ENCODE measurements around the gene CANT1. TPM values are rescaled to one million over a fixed set of nuclear protein-coding genes. Genes with fewer than 3 reads are reported as not detected.

Gene CANT1
- total and polyA plus RNA-seq, 2 donors (not counting 1 experiment from before 2014, with no cell fraction given) = 39.9 to 46.6 TPM

DNA sequence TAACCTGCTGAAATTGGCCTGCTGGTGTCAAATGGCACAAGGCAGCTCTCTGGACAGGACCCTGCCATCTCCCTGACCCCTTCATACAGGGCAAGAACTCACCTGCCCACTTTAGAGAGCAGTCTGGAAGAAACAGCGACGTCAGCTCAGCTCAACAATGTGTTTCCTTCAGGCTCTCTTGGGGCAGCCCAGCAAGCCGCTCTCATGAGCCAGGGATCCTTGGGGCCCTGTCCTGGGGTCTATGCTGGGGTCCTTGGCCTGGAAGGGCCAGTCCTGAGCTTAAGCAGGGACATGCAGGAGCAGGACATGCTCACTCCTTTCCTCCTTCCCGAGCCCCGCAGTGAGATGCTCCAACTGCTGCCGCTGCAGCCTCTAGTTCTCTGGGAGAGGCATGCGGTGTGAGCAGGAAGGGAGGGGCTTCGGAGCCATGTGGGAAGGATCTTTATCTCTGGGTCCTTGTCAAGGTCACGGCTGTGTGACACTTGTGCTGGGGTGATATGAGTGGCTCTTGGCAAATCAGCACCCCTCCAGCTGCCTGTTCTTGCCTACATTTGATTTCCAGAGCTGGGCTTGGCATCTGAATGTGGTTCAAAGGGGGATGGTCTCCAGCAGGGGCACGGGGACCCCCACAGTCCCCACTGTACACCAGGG is 17.8 kb upstream of the CANT1 start:
- DNase-seq (ENCODE audit: low read depth in 2 of 2) = no peak

DNA sequence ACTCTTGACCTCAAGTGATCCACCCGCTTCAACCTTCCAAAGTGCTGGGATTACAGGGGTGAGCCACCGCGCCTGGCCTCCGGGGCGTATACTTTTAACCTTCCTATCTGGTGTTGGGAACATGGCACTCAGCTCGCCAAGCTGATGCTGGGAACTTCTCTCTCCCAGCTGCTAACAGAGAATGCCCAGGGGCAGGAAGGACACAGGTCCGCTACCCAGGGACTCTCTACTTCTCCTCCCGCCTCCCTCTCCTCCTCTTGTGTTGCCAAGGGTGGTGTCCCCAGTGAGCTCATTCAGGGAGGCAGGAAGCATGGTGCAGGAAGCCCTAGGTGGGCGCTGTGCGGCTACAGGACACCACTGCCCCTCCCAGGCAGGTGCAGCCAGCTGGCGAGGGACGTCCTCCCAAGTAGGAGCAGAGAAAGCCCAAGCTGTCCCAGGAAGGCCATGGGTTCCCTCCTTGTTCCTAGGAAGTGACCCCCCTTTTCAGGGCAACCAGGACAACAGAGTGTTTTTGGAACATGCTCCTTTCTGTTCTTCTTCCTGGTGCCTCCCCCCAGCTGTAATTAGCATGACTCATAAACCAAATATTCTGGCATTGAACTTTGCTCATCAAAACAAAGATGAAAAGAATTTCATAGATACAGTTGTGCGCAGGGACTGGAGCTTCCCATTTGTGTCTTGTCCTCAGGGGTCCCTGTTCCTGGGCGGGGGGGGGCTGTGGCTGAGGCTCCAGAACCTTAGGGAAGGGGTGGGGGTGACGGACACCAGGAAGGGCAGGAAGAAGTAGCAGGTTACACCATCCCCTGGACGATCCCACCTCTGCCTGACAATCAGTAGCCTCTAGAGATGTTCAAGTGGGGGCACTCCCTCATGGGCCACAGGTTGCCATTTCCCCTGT is 17.1 kb upstream of the CANT1 start:
- Histone ChIP-seq H3K79me2 (ENCODE audit: control insufficient read depth, insufficient read depth, low read length) (no peaks in the 10 kb centered on the region), H3K4me2 (ENCODE audit: extremely low read depth, insufficient read depth, low read length) (peak overlapping the region; percentile 82), H3K4me1 (ENCODE audit: control insufficient read depth, extremely low read depth, insufficient read depth, low read length) (peaks cover 30% of the 10 kb centered on the region), H3K9me3 (ENCODE audit: control insufficient read depth, insufficient read depth, low read depth, low read length) (no peaks in the 10 kb centered on the region), H4K20me1 (ENCODE audit: control insufficient read depth, extremely low read depth, insufficient read depth, low read length) (no peaks in the 10 kb centered on the region), H2AFZ (ENCODE audit: low read length) (peak overlapping the region; percentile 25), H3K27ac (ENCODE audit: insufficient read depth, low read length) (peak overlapping the region; percentile 67), H3K36me3 (ENCODE audit: control insufficient read depth, insufficient read depth, low read length) (no peaks in the 10 kb centered on the region), H3K9ac (ENCODE audit: insufficient read depth, low read length) (peak overlapping the region; percentile 18), H3K27me3 (ENCODE audit: control insufficient read depth, insufficient read depth, low read length) (no peaks in the 10 kb centered on the region), H3K4me3 (replicated peaks in 1 of 4; ENCODE audit: control extremely low read depth in 1 of 4, insufficient read depth in 1 of 4, low read depth in 3 of 4, low read length in 4 of 4) (no peak overlapping the region)
- DNase-seq (ENCODE audit: low read depth in 2 of 2) = peak; percentile 54 to 74
- no peak for TF ChIP-seq EZH2 (IDR thresholded peaks at IDR 0.05; ENCODE audit: low read length, missing control alignments)
- TF ChIP-seq, protein P1, sequence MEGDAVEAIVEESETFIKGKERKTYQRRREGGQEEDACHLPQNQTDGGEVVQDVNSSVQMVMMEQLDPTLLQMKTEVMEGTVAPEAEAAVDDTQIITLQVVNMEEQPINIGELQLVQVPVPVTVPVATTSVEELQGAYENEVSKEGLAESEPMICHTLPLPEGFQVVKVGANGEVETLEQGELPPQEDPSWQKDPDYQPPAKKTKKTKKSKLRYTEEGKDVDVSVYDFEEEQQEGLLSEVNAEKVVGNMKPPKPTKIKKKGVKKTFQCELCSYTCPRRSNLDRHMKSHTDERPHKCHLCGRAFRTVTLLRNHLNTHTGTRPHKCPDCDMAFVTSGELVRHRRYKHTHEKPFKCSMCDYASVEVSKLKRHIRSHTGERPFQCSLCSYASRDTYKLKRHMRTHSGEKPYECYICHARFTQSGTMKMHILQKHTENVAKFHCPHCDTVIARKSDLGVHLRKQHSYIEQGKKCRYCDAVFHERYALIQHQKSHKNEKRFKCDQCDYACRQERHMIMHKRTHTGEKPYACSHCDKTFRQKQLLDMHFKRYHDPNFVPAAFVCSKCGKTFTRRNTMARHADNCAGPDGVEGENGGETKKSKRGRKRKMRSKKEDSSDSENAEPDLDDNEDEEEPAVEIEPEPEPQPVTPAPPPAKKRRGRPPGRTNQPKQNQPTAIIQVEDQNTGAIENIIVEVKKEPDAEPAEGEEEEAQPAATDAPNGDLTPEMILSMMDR (conservative IDR thresholded peaks at IDR 0.05 in 1 of 2, IDR thresholded peaks at IDR 0.05 in 1 of 2; ENCODE audit: low read depth in 1 of 2, low read length in 2 of 2) = no peak

More for the DNA sequence above, 17.8 kb upstream of the CANT1 start:
- Histone ChIP-seq H3K79me2 (ENCODE audit: control insufficient read depth, insufficient read depth, low read length) (no peaks in the 10 kb centered on the region), H3K27me3 (ENCODE audit: control insufficient read depth, insufficient read depth, low read length) (no peaks in the 10 kb centered on the region), H3K4me1 (ENCODE audit: control insufficient read depth, extremely low read depth, insufficient read depth, low read length) (peaks cover 30% of the 10 kb centered on the region), H3K9me3 (ENCODE audit: control insufficient read depth, insufficient read depth, low read depth, low read length) (no peaks in the 10 kb centered on the region), H3K9ac (ENCODE audit: insufficient read depth, low read length) (peak overlapping the region; percentile 18), H3K4me2 (ENCODE audit: extremely low read depth, insufficient read depth, low read length) (peak overlapping the region; percentile 66), H2AFZ (ENCODE audit: low read length) (no peak overlapping the region), H3K4me3 (replicated peaks in 1 of 4; ENCODE audit: control extremely low read depth in 1 of 4, insufficient read depth in 1 of 4, low read depth in 3 of 4, low read length in 4 of 4) (no peak overlapping the region), H4K20me1 (ENCODE audit: control insufficient read depth, extremely low read depth, insufficient read depth, low read length) (no peaks in the 10 kb centered on the region), H3K36me3 (ENCODE audit: control insufficient read depth, insufficient read depth, low read length) (no peaks in the 10 kb centered on the region), H3K27ac (ENCODE audit: insufficient read depth, low read length) (peak overlapping the region; percentile 34)
- TF ChIP-seq, protein P1 (conservative IDR thresholded peaks at IDR 0.05 in 1 of 2, IDR thresholded peaks at IDR 0.05 in 1 of 2; ENCODE audit: low read depth in 1 of 2, low read length in 2 of 2) = no peak
- no peak for TF ChIP-seq EZH2 (IDR thresholded peaks at IDR 0.05; ENCODE audit: low read length, missing control alignments)
